K562 (cell line): Measurements from ENCODE around the gene ZMYND15. TPM values are rescaled to one million over a fixed set of nuclear protein-coding genes. Genes with fewer than 3 reads are reported as not detected.

Experiments used
- ATAC-seq: fragments of 200-7000 bp; cut with Tn5 transposase; 3 replicates; pipeline ENCODE4 v1.9.1; 2020; ENCODE audit warnings: moderate library complexity
- BruUV-seq: library from RNA; stranded (reverse); fragments of 400-500 nt; replicated peaks from 2 replicates; lab custom pipeline; 2021; lab: Mats Ljungman, UMichigan
- CTCF ChIA-PET: fragments of 300-600 bp; formaldehyde crosslinking; extraction: SDS; loops from one replicate; lab custom pipeline; 2021; ENCODE audit warnings: low intra/inter-chr PET ratio; lab: Yijun Ruan, JAX
- POLR2A ChIA-PET: fragments of 300-600, 350-650 bp; sonication (Branson Sonifier 250); formaldehyde crosslinking; extraction: SDS; loops from one replicate; lab custom pipeline; 2021; ENCODE audit warnings: antibody characterized with exemption, inconsistent platforms; lab: Yijun Ruan, JAX
- DNase-seq, 4 experiments: peaks; one replicate each; pipeline versions ENCODE4 v3.0.0 to v3.0.0-alpha.2; 2011 to 2018; ENCODE audit warnings: low spot score in 3 of 4, mixed read lengths in 3 of 4; ENCODE audit errors: extremely low read depth in 1 of 4
- FAIRE-seq: peaks from 2 replicates; lab custom pipeline; 2011; peaks lifted over from hg19 to GRCh38; lab: Jason Lieb, UNC
- H2AFZ ChIP-seq: 2 replicates; pipeline ENCODE4 v1.6.0; 2011; ENCODE audit warnings: low read depth, low read length, control low read depth, inconsistent platforms
- H3K27ac ChIP-seq: fragments of 200-600 bp; 3 replicates; pipeline ENCODE4 v1.8.0; 2011; ENCODE audit warnings: low read depth, mild to moderate bottlenecking, control low read depth, inconsistent platforms, low read length, moderate library complexity, mixed read lengths; ENCODE audit errors: extremely low read depth
- H3K27me3 ChIP-seq, 2 experiments: fragments of 300-600 bp in 1 of 2; 2 replicates in 1 of 2; 3 replicates in 1 of 2; pipeline versions ENCODE4 v1.6.0 to v1.8.0; 2011; ENCODE audit warnings: inconsistent platforms in 2 of 2, low read length in 2 of 2, mild to moderate bottlenecking in 1 of 2, mixed read lengths in 1 of 2, moderate library complexity in 1 of 2; ENCODE audit not compliant: control insufficient read depth in 2 of 2, insufficient read depth in 2 of 2
- H3K36me3 ChIP-seq: fragments of 300-600 bp; 3 replicates; pipeline ENCODE4 v1.8.0; 2011; ENCODE audit warnings: mild to moderate bottlenecking, low read length, inconsistent platforms; ENCODE audit not compliant: control insufficient read depth, insufficient read depth
- H3K4me1 ChIP-seq, 2 experiments: fragments of 200-600 bp in 1 of 2; replicated peaks in 1 of 2; 2 replicates in 1 of 2; 3 replicates in 1 of 2; pipeline versions ENCODE4 v1.5.1 to v1.8.0; 2011; ENCODE audit warnings: inconsistent platforms in 2 of 2, low read length in 2 of 2, mild to moderate bottlenecking in 1 of 2, mixed read lengths in 1 of 2, moderate library complexity in 1 of 2; ENCODE audit not compliant: control insufficient read depth in 2 of 2, insufficient read depth in 2 of 2
- H3K4me2 ChIP-seq: 2 replicates; pipeline ENCODE4 v1.6.1; 2011; ENCODE audit warnings: low read length, control low read depth, inconsistent platforms, mixed read lengths; ENCODE audit not compliant: insufficient read depth
- H3K4me3 ChIP-seq: fragments of 200-600 bp; sonication (generic), shearing (Covaris generic); 2 replicates; pipeline ENCODE4 v1.5.1; 2016; ENCODE audit warnings: control low read depth, inconsistent platforms
- H3K79me2 ChIP-seq: fragments of 200-600 bp; 3 replicates; pipeline ENCODE4 v1.8.0; 2011; ENCODE audit warnings: low read length, inconsistent platforms; ENCODE audit not compliant: control insufficient read depth, insufficient read depth
- H3K9ac ChIP-seq, 2 experiments: 2 replicates each; pipeline versions ENCODE4 v1.6.0 to v1.6.1; 2011; ENCODE audit warnings: low read depth in 2 of 2, low read length in 2 of 2, control low read depth in 1 of 2, inconsistent platforms in 1 of 2, mild to moderate bottlenecking in 1 of 2, mixed read lengths in 1 of 2; ENCODE audit not compliant: insufficient read depth in 1 of 2
- H3K9me1 ChIP-seq: one replicate; pipeline ENCODE4 v1.6.0; 2011; ENCODE audit warnings: inconsistent platforms, mild to moderate bottlenecking, low read length, moderate library complexity; ENCODE audit not compliant: control insufficient read depth, insufficient read depth
- H3K9me3 ChIP-seq: replicated peaks from 2 replicates; pipeline ENCODE4 v1.5.1; 2011; ENCODE audit warnings: low read depth, low read length, inconsistent platforms; ENCODE audit not compliant: control insufficient read depth, insufficient read depth
- H4K20me1 ChIP-seq: replicated peaks from 2 replicates; pipeline ENCODE4 v1.6.1; 2011; ENCODE audit warnings: low read length, inconsistent platforms, mixed read lengths; ENCODE audit not compliant: control insufficient read depth, insufficient read depth
- ADNP ChIP-seq: fragments of 200-800 bp; sonication (Bioruptor generic); IDR thresholded peaks from 2 replicates; pipeline ENCODE4 v1.6.1; 2016; ENCODE audit warnings: missing genetic modification characterization, missing compliant biosample characterization
- AFF1 ChIP-seq, 2 experiments: fragments of 450-650 bp; IDR thresholded peaks; 2 replicates each; pipeline ENCODE4 v1.6.1; 2018; ENCODE audit warnings: mild to moderate bottlenecking in 2 of 2, low read depth in 1 of 2; ENCODE audit not compliant: partially characterized antibody in 2 of 2
- BCL6 ChIP-seq: fragments of 250-450 bp; sonication (Bioruptor Pico); IDR thresholded peaks from 2 replicates; pipeline ENCODE4 v1.4.0; 2020
- CBFB ChIP-seq: sonication (generic); formaldehyde crosslinking; IDR thresholded peaks from 2 replicates; pipeline ENCODE4 v1.4.0; 2020; ENCODE audit warnings: mild to moderate bottlenecking, missing genetic modification reagents
- DLX4 ChIP-seq: fragments of 250-450 bp; sonication (Bioruptor Pico); IDR thresholded peaks from 2 replicates; pipeline ENCODE4 v1.6.1; 2021; ENCODE audit warnings: mild to moderate bottlenecking
- MXI1 ChIP-seq: IDR thresholded peaks from 2 replicates; pipeline ENCODE4 v1.6.1; 2011; ENCODE audit warnings: low read depth, mild to moderate bottlenecking, improper control_type of control experiment, low read length
- POU5F1 ChIP-seq: fragments of 150-350 bp; IDR thresholded peaks from 2 replicates; pipeline ENCODE4 v1.6.1; 2014; ENCODE audit warnings: borderline replicate concordance, low read length, low read depth, mild to moderate bottlenecking; ENCODE audit not compliant: partially characterized antibody
- RREB1 ChIP-seq: fragments of 250-450 bp; sonication (Bioruptor Pico); IDR thresholded peaks from 2 replicates; pipeline ENCODE4 v1.4.0; 2020
- SIN3A ChIP-seq, 2 experiments: fragments of 150-350 bp in 1 of 2; IDR thresholded peaks; 2 replicates each; pipeline ENCODE4 v1.6.1; 2011 to 2016; ENCODE audit warnings: borderline replicate concordance in 2 of 2, low read depth in 2 of 2, low read length in 2 of 2, mild to moderate bottlenecking in 2 of 2, moderate library complexity in 2 of 2; ENCODE audit not compliant: control insufficient read depth in 1 of 2
- SMC3 ChIP-seq: conservative IDR thresholded peaks from 2 replicates; pipeline ENCODE4 v1.6.1; 2011; ENCODE audit warnings: low read depth, low read length, improper control_type of control experiment; ENCODE audit not compliant: insufficient read depth
- ZNF133 ChIP-seq: fragments of 250-450 bp; sonication (Bioruptor Pico); IDR thresholded peaks from 2 replicates; pipeline ENCODE4 v1.4.0; 2020; ENCODE audit warnings: mild to moderate bottlenecking
- ZNF146 ChIP-seq: IDR thresholded peaks from one replicate; pipeline ENCODE4 v1.6.1; 2018; ENCODE audit warnings: missing compliant biosample characterization; ENCODE audit not compliant: unreplicated experiment
- WGBS: fragments of 100-300 bp; shearing (Covaris generic); methylation state at CpG from one replicate; pipeline ENCODE4 v1.1.6; 2016; ENCODE audit warnings: low coverage, mixed read lengths; ENCODE audit not compliant: insufficient coverage; ENCODE audit errors: missing lambda C conversion rate; 5-methylcytosine and 5-hydroxymethylcytosine counted together
- in situ Hi-C: fragments of 300-500 bp; cut with MboI; formaldehyde crosslinking; loops from 4 replicates; pipeline ENCODE4 v1.15.0; 2018; ENCODE audit warnings: inconsistent platforms, mixed read lengths
- intact Hi-C: fragments of 100-400 bp; cut with micrococcal nuclease; formaldehyde crosslinking; loops from 2 replicates; pipeline ENCODE4 v1.14.2; 2022
- polyA plus RNA-seq, 8 experiments: library from polyadenylated mRNA; depleted of rRNA in 4 of 8; stranded (reverse) in 5 of 8; unstranded in 3 of 8; fragments of >200 nt; fragmentation: Nextera tagmentation in 2 of 8; fragmentation: Illumina TruSeq in 1 of 8; extraction: Ambion mirVana in 2 of 8; extraction: Trizol in 1 of 8; gene quantifications; 2 replicates each; pipeline versions ENCODE4 v1.2.1 to v1.2.3, GENCODE V29; 2011 to 2014; ENCODE audit warnings: inconsistent platforms in 1 of 8, missing spikeins in 1 of 8
- total RNA-seq, 7 experiments: library from RNA; depleted of rRNA in 6 of 7; stranded (reverse); fragments of >200 nt in 6 of 7; fragmentation: Illumina TruSeq in 2 of 7; extraction: Trizol in 2 of 7; gene quantifications; 2 replicates each; pipeline versions ENCODE4 v1.2.1 to v1.2.3, GENCODE V29; 2011 to 2021; ENCODE audit warnings: low replicate concordance in 1 of 7

The ZMYND15 gene
- total and polyA plus RNA-seq, 9 of the 15 experiments (the other 6 are each of a cell fraction or from before 2014, with no cell fraction given) = 0.09 TPM; not detected in 8

- 0 out of 2 replicates have a peak, but pooled peaks cover 4% of the 10 kb centered on the region for H4K20me1 ChIP-seq
- no peak overlapping the region for H3K4me3 ChIP-seq
- no peak overlapping the region for H3K9ac ChIP-seq
- H3K27ac ChIP-seq = no peak overlapping the region
- H3K4me2 ChIP-seq = no peak overlapping the region
- H3K4me1 ChIP-seq = peaks cover 2 to 14% of the 10 kb centered on the region in 2 experiments; a peak in 4 of 5 replicates
- no TSS peak for BruUV-seq
- no peaks in the 10 kb centered on the region for H3K36me3 ChIP-seq
- no peak for ATAC-seq
- no peak for DNase-seq
- FAIRE-seq = no peak
- H3K27me3 ChIP-seq = no peaks in the 10 kb centered on the region
- CTCF ChIA-PET = no interaction called here
- no peaks in the 10 kb centered on the region for H3K9me3 ChIP-seq
- whole genome bisulfite sequencing = 83% methylated on average over 2 of the region's 10 CpGs
- intact Hi-C loops (no loop called here), in situ Hi-C loops (no loop called here)
- H3K9me1 ChIP-seq = no peaks in the 10 kb centered on the region
- POLR2A ChIA-PET = interaction anchor here (1.1 kb wide), 1 partner anchor 8 kb away, joined by 3 read pairs; no protein-coding TSS in a partner anchor
- no peaks in the 10 kb centered on the region for H3K79me2 ChIP-seq
- H2AFZ ChIP-seq = no peak overlapping the region
- no peak for TF ChIP-seq RREB1 (CRISPR knock-in tag)
- no peak for TF ChIP-seq SIN3A (IDR thresholded peaks at IDR 0.05; ENCODE audit: borderline replicate concordance in 2 of 2, control insufficient read depth in 1 of 2, low read depth in 2 of 2, low read length in 2 of 2)
- TF ChIP-seq ZNF133 (CRISPR knock-in tag) = no peak
- no peak for TF ChIP-seq BCL6 (CRISPR knock-in tag)
- no peak for TF ChIP-seq CBFB (CRISPR knock-in tag)
- no peak for TF ChIP-seq DLX4
- TF ChIP-seq ADNP = no peak
- no peak for TF ChIP-seq SMC3
- TF ChIP-seq POU5F1 = no peak
- TF ChIP-seq MXI1 = no peak
- TF ChIP-seq ZNF146 (CRISPR knock-in tag) = no peak
- no peak for TF ChIP-seq AFF1 (IDR thresholded peaks at IDR 0.05; ENCODE audit: low read depth in 1 of 2, partially characterized antibody in 2 of 2)
Observed at GRCh38 chr17:4716081-4716480, 23.6 kb upstream of the ZMYND15 start.
